ENCODE data around the gene VAV3. TPM values are rescaled to one million over a fixed set of nuclear protein-coding genes. Genes with fewer than 3 reads are reported as not detected.

The VAV3 gene
- polyA plus RNA-seq, 1 donor from 2014 or later = 7.9 TPM

DNA sequence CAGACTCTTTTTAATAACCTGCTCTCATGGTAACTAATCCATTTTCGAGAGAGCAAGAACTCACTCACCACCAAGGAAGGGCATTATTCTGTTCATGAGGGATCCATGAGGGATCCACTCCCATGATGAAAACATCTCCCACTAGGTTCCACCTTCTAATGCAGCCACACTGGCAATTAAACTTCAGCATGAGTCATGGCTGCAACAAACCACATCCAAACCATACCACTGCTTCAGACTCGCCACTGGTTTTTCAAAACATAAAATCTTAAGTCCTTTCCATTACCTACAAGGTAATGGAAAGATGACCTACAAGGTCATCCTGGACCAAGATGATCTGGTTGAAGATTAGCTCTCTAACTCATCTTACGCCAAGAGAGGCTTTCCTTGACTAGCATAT, 405.1 kb downstream of the VAV3 start:
- Mint-ChIP-seq H3K36me3 (no peaks in the 10 kb centered on the region), H3K27me3 (no peaks in the 10 kb centered on the region), H3K27ac (no peak overlapping the region), H3K4me1 (peaks cover 0 to 1% (median 0%) of the 10 kb centered on the region in 3 donors), H3K9me3 (no peaks in the 10 kb centered on the region), H3K4me3 (no peak overlapping the region)

DNA sequence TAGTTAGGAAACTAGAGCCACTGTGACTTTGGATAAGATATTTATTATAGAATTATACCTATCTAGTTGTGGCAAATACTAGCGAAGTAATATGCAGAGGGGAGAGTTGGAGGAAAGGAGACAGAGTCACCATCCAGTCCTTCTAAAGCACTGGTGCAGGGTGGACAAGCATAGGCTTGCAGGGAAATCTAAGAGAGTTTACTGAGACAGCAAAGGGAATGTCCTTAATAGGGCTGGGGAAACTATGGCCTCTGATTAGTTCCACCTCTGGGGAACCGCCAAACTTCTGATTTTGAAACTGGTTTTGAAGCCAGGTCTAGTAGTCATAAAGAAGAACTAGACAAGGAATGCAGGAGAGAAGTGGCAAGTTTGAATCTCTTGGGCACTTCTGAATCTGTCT, 407.9 kb downstream of the VAV3 start:
- Mint-ChIP-seq H3K9me3 (no peaks in the 10 kb centered on the region), H3K27me3 (no peaks in the 10 kb centered on the region), H3K4me1 (no peaks in the 10 kb centered on the region), H3K4me3 (no peak overlapping the region), H3K27ac (no peak overlapping the region), H3K36me3 (no peaks in the 10 kb centered on the region)

DNA sequence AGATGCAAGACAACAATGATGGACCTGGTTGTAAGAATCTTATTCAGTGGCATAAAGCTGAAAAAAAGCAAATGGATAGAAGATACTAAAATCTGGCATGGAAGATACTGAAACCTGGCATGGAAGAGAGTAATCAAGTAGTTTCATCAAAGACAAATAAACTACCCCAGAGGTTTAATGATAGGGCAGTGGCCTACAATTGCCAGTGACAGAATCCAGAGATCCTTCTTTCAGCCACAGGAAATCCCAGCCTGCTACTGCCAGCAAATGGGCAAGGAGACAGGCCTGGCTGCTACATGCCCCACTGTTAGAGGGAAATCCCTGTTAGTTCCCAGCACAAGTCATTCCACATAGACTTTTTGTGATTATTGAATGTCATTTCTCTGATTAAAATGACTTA, 409.4 kb downstream of the VAV3 start:
- H3K4me1 Mint-ChIP-seq = no peaks in the 10 kb centered on the region
- H3K27me3 Mint-ChIP-seq = no peaks in the 10 kb centered on the region
- no peaks in the 10 kb centered on the region for H3K9me3 Mint-ChIP-seq
- H3K4me3 Mint-ChIP-seq = no peak overlapping the region
- no peak overlapping the region for H3K27ac Mint-ChIP-seq
- H3K36me3 Mint-ChIP-seq = no peaks in the 10 kb centered on the region

DNA sequence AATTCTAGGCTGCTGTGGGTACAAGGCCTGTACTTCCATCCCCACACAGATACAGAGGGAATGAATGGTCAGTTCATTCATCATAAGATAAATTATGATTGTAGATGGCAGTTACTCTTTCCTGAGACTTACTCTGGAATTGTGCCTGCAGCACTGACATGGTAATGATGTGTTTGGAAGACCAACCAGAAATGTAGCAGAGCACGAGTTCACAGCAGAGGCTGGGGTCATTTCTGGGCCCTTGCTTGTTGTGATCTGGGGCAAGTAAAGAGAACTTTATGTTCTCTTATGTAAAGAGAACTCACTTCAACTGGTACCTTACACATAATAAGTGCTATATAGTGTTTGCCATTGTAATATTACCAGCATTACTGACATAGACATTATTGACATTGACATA, 412.2 kb downstream of the VAV3 start:
- no peaks in the 10 kb centered on the region for H3K9me3 Mint-ChIP-seq
- no peaks in the 10 kb centered on the region for H3K27me3 Mint-ChIP-seq
- no peak overlapping the region for H3K4me3 Mint-ChIP-seq
- no peak overlapping the region for H3K27ac Mint-ChIP-seq
- no peaks in the 10 kb centered on the region for H3K36me3 Mint-ChIP-seq
- H3K4me1 Mint-ChIP-seq = no peaks in the 10 kb centered on the region

DNA sequence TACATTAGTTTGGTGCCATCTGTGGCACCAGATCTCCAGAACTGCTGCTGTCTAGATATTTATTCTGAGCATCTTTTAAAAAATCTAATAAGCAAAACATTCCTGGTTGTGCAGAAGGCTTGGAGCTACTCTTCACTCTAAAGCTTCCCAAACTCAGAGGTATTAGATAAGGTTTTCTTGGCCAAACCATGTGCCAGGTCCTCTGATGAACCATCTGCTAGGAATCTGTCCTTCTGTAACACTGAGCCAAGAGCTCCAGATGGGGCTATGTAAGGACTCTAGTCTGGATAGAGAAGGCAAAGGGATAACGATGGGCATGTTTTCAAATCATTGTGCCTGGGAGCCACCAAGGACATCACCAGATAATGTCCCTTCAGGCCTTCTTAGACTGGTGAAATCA, 413.5 kb downstream of the VAV3 start:
- no peaks in the 10 kb centered on the region for H3K4me1 Mint-ChIP-seq
- H3K27ac Mint-ChIP-seq = no peak overlapping the region
- H3K9me3 Mint-ChIP-seq = no peaks in the 10 kb centered on the region
- H3K27me3 Mint-ChIP-seq = no peaks in the 10 kb centered on the region
- no peaks in the 10 kb centered on the region for H3K36me3 Mint-ChIP-seq
- H3K4me3 Mint-ChIP-seq = no peak overlapping the region

DNA sequence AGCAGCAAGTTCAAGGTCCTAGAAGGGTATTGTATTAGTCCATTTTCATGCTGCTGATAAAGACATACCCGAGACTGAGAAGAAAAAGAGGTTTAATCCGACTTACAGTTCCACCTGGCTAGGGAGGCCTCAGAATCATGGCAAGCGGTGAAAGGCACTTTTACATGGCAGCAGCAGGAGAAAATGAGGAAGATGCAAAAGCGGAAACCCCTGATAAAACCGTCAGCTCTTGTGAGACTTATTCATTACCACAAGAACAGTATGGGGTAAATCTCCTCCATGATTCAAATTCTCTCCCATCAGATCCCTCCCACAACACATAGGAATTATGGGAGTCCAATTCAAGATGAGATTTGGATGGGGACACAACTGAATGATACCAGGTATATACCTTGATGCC, 414.6 kb downstream of the VAV3 start:
- no peak overlapping the region for H3K27ac Mint-ChIP-seq
- no peaks in the 10 kb centered on the region for H3K4me1 Mint-ChIP-seq
- no peaks in the 10 kb centered on the region for H3K9me3 Mint-ChIP-seq
- H3K27me3 Mint-ChIP-seq = no peaks in the 10 kb centered on the region
- H3K4me3 Mint-ChIP-seq = no peak overlapping the region
- H3K36me3 Mint-ChIP-seq = no peaks in the 10 kb centered on the region

DNA sequence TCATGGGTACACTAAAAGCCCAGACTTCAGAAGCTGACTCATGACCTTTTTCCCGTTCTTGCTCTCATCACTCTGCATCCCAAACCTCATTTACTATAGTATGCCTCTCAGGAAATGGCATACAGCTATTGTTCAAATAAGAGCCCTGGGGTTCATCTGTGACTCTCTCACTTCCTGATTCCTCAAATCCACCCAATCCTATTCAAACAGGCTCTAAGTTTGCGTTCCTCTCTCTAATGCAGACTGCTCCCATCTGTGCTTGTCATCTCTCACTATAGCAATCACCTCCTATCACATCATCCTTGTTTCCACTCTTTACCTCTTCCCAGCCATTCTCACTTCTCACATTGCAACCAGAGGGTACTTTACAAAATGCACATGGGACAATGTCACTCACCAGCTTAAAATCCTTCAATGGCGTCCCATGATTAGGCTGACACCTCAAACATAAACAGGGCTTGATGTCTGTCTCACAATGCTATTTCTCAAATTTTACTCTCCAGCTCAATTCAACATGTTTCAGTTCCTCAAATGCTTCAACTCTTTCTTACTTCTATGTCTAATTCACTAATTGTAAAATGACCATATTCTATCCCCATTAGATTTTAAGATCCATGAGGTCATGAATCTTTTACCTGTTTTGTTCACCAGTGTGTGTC, 415.7 kb downstream of the VAV3 start:
- H3K9me3 Mint-ChIP-seq = no peaks in the 10 kb centered on the region
- H3K27me3 Mint-ChIP-seq = no peaks in the 10 kb centered on the region
- no peak overlapping the region for H3K27ac Mint-ChIP-seq
- H3K4me1 Mint-ChIP-seq = no peaks in the 10 kb centered on the region
- H3K4me3 Mint-ChIP-seq = no peak overlapping the region
- no peaks in the 10 kb centered on the region for H3K36me3 Mint-ChIP-seq

DNA sequence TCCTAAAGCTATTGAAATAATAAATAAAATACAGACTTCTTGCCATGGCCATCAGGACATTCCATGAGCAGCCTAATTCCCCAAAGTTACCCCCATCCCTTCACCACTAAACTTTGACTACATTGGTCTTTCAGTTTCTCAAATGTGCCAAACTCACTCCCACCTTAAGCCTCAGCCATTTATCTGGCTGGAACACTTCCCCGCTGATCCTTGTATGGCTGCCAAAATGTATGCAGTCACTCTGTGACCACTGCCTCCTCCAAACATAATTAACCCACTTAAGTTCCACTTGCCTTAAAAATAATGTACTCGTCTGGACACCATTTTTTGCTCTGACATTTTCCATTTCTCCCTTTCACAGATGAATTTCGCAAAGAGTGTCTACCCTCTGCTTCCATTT, 416.7 kb downstream of the VAV3 start:
- Mint-ChIP-seq H3K4me3 (no peak overlapping the region), H3K27me3 (no peaks in the 10 kb centered on the region), H3K4me1 (no peaks in the 10 kb centered on the region), H3K9me3 (no peaks in the 10 kb centered on the region), H3K27ac (no peak overlapping the region), H3K36me3 (no peaks in the 10 kb centered on the region)

DNA sequence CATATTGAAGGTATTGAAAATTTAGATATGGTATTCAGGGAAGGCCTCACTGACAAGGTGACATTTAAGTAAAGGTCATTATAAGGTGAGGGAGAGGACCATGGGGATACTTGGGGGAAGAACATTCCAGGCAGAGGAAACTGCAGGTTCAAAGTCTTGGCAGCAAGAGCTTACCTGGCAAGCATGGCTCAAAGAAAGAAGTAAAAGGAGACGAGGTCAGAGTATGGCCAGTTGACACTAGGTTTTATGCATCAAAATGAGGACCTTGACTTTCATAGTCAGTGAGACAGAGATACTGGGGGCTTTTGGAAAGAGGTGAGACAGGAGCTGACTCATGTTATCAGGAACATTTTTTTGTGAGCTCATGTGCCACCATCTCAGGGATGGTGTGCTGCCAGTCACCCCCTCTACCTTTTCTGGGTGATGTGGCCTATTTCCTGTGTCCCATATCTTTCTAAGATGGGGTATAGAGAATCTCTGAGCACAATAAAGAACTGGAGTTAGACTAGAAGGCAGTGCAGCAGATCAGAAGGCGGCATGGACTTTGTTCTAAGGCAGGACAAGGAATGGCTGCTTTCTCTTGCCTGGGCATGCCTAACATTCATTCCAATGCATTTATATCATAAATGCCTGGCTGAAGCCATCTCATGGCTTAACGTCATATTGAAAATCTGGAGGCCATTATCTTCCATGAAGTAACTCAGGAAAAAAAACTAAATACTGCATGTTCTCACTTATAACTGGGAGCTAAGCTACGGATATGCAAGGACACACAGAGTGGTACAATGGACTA, 417.4 kb downstream of the VAV3 start:
- no peaks in the 10 kb centered on the region for H3K9me3 Mint-ChIP-seq
- H3K4me3 Mint-ChIP-seq = no peak overlapping the region
- H3K27ac Mint-ChIP-seq = no peak overlapping the region
- H3K4me1 Mint-ChIP-seq = no peaks in the 10 kb centered on the region
- H3K27me3 Mint-ChIP-seq = no peaks in the 10 kb centered on the region
- no peaks in the 10 kb centered on the region for H3K36me3 Mint-ChIP-seq

DNA sequence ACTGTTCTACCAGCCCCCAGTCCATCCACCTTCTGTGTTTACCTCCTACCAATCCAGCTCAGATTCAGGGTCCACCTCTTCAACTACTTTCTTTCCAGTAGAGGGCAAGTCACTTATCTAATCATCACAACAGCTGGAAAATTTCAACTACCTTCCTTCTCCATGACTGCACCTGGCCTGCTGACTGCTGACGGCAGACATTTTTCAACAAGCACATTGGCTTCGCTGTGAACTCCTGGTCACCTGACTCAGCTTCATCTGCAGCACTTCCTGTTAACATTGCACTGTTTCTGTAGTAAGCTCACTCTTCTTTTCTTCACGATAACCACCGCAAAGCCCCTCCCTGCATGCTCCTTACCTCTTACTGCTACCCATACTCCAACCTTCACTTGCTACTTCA, 418.4 kb downstream of the VAV3 start:
- no peaks in the 10 kb centered on the region for H3K36me3 Mint-ChIP-seq
- no peaks in the 10 kb centered on the region for H3K27me3 Mint-ChIP-seq
- no peaks in the 10 kb centered on the region for H3K9me3 Mint-ChIP-seq
- no peak overlapping the region for H3K27ac Mint-ChIP-seq
- no peaks in the 10 kb centered on the region for H3K4me1 Mint-ChIP-seq
- H3K4me3 Mint-ChIP-seq = no peak overlapping the region

DNA sequence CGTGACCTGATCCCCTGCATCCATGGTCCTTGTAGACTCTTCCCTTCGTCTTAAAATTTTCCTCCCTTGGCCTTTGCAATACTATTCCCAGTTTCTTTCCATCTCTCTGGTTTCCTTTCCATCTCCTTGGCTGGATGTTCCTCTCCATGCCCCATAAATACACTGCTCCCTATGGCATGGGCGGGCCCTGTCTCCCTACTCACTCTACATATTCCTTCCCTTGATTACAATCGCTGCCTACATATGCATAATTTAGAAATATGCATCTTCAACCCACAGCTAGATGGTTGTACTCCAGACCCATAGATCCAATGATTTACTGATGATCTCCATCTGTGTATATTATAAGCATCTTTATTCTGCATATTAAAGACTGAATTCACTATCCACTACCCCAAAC, 419.1 kb downstream of the VAV3 start:
- no peak overlapping the region for H3K4me3 Mint-ChIP-seq
- H3K36me3 Mint-ChIP-seq = no peaks in the 10 kb centered on the region
- no peak overlapping the region for H3K27ac Mint-ChIP-seq
- no peaks in the 10 kb centered on the region for H3K27me3 Mint-ChIP-seq
- no peaks in the 10 kb centered on the region for H3K9me3 Mint-ChIP-seq
- H3K4me1 Mint-ChIP-seq = no peaks in the 10 kb centered on the region

DNA sequence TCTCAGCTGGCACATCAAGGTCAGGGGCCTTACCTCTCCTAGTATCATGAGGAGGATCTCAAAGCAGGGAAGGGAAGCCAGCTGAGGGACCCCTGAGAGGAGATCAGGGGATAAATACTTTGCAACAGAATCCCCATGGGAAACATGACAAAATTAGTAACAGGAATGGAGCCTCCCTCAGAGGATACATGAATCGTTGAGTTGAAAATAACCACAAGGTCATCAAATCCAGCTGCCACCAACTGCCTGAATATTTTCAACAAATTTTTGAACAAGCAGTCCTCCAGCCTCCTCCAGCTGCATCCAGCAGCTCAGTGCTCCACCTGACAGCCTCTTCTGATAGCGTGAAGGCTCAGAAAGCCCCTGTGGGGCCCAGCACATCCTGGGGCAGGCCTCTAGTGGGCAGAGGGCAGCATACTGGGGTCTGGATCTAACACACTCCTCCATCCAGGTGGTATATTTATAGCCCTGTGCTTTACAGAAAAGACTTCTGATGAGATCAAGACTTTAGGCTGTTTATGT, 419.9 kb downstream of the VAV3 start:
- Mint-ChIP-seq H3K27me3 (no peaks in the 10 kb centered on the region), H3K4me1 (no peaks in the 10 kb centered on the region), H3K36me3 (no peaks in the 10 kb centered on the region), H3K4me3 (no peak overlapping the region), H3K27ac (no peak overlapping the region), H3K9me3 (no peaks in the 10 kb centered on the region)

DNA sequence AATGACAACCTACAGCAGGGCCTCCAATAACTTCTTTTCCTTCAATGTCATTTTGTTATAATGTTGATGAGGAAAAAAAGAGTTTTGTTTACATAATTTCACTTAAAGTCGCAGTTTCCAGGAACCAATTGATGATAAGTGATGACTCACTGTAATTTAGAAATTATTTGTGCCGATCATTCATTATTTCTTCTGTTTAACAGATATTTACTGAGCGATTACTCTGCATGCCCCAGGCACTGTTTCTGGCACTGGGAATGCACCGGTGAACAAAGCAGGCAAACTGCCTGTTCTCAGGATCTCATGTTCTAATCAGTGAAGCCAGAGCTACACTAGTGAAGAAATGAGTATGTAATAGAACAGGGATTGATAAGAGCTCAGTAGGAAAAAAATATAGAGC, 420.7 kb downstream of the VAV3 start:
- Mint-ChIP-seq H3K27ac (peak overlapping the region in 1 of 3 donors; percentile 58), H3K36me3 (no peaks in the 10 kb centered on the region), H3K27me3 (no peaks in the 10 kb centered on the region), H3K4me3 (no peak overlapping the region), H3K9me3 (no peaks in the 10 kb centered on the region), H3K4me1 (no peaks in the 10 kb centered on the region)

DNA sequence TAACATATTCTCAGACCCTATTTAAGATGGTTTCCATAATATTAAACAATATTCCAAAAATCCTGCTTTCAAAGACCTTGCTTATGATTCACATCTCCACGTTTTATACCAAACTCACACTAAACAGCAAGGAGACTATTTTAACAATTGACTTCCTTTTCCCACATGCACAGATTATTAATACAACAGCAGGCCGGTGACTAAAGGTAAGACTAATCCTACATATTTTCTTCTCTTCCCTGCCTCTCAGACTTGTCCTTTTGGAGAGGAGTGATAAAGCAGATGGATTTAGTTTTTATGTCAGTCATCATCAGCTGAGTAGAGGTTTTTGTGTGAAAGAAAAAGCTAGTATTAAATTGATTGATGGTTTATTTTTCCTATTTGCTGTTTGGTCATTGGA, 423.6 kb downstream of the VAV3 start:
- no peaks in the 10 kb centered on the region for H3K27me3 Mint-ChIP-seq
- no peaks in the 10 kb centered on the region for H3K9me3 Mint-ChIP-seq
- H3K4me1 Mint-ChIP-seq = no peaks in the 10 kb centered on the region
- H3K36me3 Mint-ChIP-seq = no peaks in the 10 kb centered on the region
- no peak overlapping the region for H3K27ac Mint-ChIP-seq
- H3K4me3 Mint-ChIP-seq = no peak overlapping the region

DNA sequence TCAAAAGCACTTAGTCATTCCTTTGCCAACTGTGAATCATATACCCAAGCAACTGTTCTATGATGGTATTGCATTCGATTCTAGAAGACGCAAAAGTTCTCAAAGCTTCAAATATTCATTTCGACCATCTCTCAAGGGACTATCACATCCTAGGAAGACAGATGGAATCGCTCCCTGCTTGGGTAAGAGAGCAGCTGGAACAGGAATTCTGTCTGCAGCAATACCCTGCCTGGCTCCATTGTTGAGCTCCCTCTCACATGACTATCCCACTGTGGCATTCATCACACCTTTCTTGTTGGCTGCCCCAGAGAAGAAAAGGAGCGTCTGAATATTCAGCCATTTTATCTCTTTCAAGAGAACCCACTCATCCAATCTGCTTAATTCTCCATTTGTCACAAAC, 426.5 kb downstream of the VAV3 start:
- Mint-ChIP-seq H3K4me3 (no peak overlapping the region), H3K4me1 (no peaks in the 10 kb centered on the region), H3K27me3 (peaks cover 2% of the 10 kb centered on the region), H3K9me3 (no peaks in the 10 kb centered on the region), H3K36me3 (no peaks in the 10 kb centered on the region), H3K27ac (no peak overlapping the region)

DNA sequence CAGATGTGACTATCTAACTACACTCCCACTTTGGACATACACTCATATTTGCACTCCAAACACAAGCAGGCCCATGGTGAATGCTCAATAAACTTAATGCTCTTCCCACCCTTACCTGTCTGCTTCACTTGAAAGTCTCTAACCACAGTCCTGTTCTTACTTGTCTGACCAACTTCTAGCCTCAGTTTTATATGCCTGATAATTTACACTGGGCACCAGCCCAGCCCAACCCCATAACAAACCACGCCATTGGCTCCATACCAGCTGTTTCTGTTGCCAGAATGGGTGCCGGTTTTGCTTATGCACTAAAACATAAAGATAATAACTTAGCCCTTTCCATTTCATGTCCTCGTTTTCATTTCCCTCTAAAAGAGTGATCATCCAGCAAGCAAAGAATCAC, 428.7 kb downstream of the VAV3 start:
- Mint-ChIP-seq H3K27me3 (peaks cover 2% of the 10 kb centered on the region), H3K4me1 (no peaks in the 10 kb centered on the region), H3K9me3 (no peaks in the 10 kb centered on the region), H3K4me3 (peak overlapping the region in 1 of 4 donors; percentile 21), H3K27ac (no peak overlapping the region), H3K36me3 (no peaks in the 10 kb centered on the region)

Data from IgD-negative memory B cell (primary cell).